PFSK-1 (cell line): ENCODE results near the gene NLRP11. TPM values are rescaled to one million over a fixed set of nuclear protein-coding genes. Genes with fewer than 3 reads are reported as not detected.

Source experiments
- FOXP2 ChIP-seq: optimal IDR thresholded peaks from 2 replicates; pipeline ENCODE3; 2011; ENCODE audit warnings: borderline replicate concordance, control low read depth, inconsistent platforms; ENCODE audit not compliant: insufficient read depth; ENCODE audit errors: extremely low read length, extremely low read depth
- POLR2AphosphoS5 ChIP-seq: IDR thresholded peaks from 2 replicates; pipeline ENCODE4 v1.6.1; 2012; ENCODE audit warnings: low read depth, mild to moderate bottlenecking, control low read depth, low read length, moderate library complexity
- REST ChIP-seq, 2 experiments: IDR thresholded peaks; 2 replicates each; pipeline versions ENCODE4 v1.6.1 to v1.8.0; 2011 to 2012; ENCODE audit warnings: low read depth in 2 of 2, low read length in 2 of 2, control low read depth in 1 of 2, inconsistent platforms in 1 of 2, mild to moderate bottlenecking in 1 of 2, moderate library complexity in 1 of 2; ENCODE audit not compliant: insufficient read depth in 1 of 2
- SIN3A ChIP-seq: IDR thresholded peaks from 2 replicates; pipeline ENCODE4 v1.6.1; 2012; ENCODE audit warnings: mild to moderate bottlenecking, low read length, moderate library complexity, borderline replicate concordance; ENCODE audit not compliant: insufficient read depth
- TAF1 ChIP-seq: IDR thresholded peaks from 2 replicates; pipeline ENCODE4 v1.6.1; 2012; ENCODE audit warnings: low read length, control low read depth, borderline replicate concordance; ENCODE audit not compliant: insufficient read depth
- polyA plus RNA-seq: library from polyadenylated mRNA; unstranded; fragments of >200 nt; gene quantifications from one replicate; pipeline ENCODE4 v1.2.1, GENCODE V29; 2012; ENCODE audit warnings: low read depth, missing spikeins; ENCODE audit not compliant: insufficient read length

Gene NLRP11
- 0.10 TPM for polyA plus RNA-seq

DNA sequence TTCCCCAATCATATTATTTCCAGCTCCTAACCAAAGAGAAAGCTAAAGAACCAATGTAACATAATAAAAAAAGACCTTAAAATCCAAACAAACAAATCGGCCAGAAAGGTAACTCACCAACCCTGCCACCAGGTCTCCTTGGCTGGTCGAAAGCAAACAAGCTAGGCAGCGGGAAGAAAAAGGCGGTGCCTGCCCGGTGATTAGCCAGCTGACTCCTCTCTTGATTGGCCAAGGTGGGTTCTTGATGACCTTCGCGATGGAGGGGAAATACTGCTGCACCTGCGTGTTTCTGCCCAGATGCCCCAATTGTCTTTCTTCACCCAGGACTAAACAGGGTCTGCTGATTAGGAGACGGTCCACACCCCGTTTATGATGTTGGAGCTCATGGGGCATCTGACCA is at the start of gene NLRP11:
TSS of gene NLRP11 (minus strand) at position 154 of the 400 bp plus-strand sequence. CDS start 13,825 bp downstream, outside the sequence.
- TF ChIP-seq SIN3A (no peak), REST (IDR thresholded peaks at IDR 0.05; ENCODE audit: insufficient read depth in 1 of 2, low read depth in 2 of 2, low read length in 2 of 2) (no peak), POLR2AphosphoS5 (no peak), TAF1 (no peak), FOXP2 (no peak)

DNA sequence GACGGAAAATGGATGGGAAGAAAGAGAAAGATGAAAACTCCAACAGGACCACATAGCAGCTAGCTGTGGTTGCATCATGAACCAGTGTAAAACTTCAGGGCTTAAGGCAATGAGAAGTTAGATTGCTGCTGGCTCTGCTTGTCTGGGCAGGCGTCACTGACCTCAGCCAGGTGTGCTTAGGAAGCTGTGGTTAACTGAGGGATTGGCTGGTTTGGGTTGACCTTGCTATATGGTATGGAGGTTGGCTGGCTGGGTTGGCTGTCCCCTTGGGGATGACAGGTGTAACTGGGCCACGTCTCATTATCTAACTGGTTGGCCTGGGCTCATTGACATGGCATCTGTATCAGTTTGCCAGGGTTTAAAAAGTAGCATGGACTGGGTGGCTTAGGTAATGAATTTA is 45.4 kb upstream of the NLRP11 start:
- TF ChIP-seq SIN3A: no peak
- no peak for TF ChIP-seq REST (IDR thresholded peaks at IDR 0.05; ENCODE audit: insufficient read depth in 1 of 2, low read depth in 2 of 2, low read length in 2 of 2)
- TF ChIP-seq FOXP2: no peak
- TF ChIP-seq TAF1: no peak
- no peak for TF ChIP-seq POLR2AphosphoS5

GRCh38 chr19:55870736-55871135 is 38.9 kb upstream of the NLRP11 start:
- TF ChIP-seq SIN3A: no peak
- no peak for TF ChIP-seq TAF1
- no peak for TF ChIP-seq REST (IDR thresholded peaks at IDR 0.05; ENCODE audit: insufficient read depth in 1 of 2, low read depth in 2 of 2, low read length in 2 of 2)
- no peak for TF ChIP-seq POLR2AphosphoS5
- no peak for TF ChIP-seq FOXP2

DNA sequence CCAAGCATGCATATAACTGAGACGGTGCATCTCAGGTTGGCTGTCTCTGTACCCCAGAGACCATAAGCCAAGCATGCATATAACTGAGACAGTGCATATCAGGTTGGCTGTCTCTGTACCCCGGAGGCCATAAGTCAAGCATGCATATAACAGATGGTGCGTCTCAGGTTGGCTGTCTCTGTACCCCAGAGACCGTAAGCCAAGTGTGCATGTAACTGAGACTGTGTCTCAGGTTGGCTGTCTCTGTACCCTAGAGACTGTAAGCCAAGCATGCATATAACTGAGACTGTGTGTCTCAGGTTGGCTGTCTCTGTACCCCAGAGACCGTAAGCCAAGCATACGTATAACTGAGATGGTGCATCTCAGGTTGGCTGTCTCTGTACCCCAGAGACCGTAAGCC is 35.3 kb upstream of the NLRP11 start:
- TF ChIP-seq TAF1 (no peak), FOXP2 (no peak), POLR2AphosphoS5 (no peak), SIN3A (no peak), REST (IDR thresholded peaks at IDR 0.05; ENCODE audit: insufficient read depth in 1 of 2, low read depth in 2 of 2, low read length in 2 of 2) (no peak)

DNA sequence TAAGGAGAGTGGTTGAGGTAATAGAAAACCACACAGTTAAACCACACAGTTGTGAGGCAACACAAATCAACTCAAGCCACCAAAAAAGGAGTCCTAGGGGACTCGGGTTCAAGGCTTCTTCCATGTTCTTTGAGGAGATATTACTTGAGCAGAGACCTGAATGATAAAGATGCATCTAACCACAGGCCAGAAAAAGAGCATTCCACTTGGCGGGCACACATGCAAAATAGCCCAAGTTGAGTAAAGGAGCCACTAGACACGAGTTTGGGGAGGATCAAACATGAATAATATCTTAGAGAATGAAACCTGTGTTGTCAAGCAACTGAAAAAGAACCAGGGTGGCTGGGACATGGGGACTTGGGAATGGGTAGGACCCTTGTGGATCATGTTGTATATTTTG is 34.7 kb upstream of the NLRP11 start:
- no peak for TF ChIP-seq TAF1
- no peak for TF ChIP-seq FOXP2
- no peak for TF ChIP-seq POLR2AphosphoS5
- no peak for TF ChIP-seq REST (IDR thresholded peaks at IDR 0.05; ENCODE audit: insufficient read depth in 1 of 2, low read depth in 2 of 2, low read length in 2 of 2)
- TF ChIP-seq SIN3A: no peak
